SU-DHL-6 (cell line): ENCODE results near the gene TENM4.

Experiments used
- EZH2phosphoT487 ChIP-seq: fragments of 200-600 bp; sonication (generic), shearing (Covaris generic); conservative IDR thresholded peaks from 2 replicates; pipeline ENCODE4 v1.6.1; 2018; ENCODE audit warnings: mild to moderate bottlenecking, antibody characterized with exemption, low read length, moderate library complexity, mixed read lengths
- TF ChIP-seq, protein P1 (sequence below): fragments of 200-600 bp; sonication (generic); IDR thresholded peaks from one replicate; pipeline ENCODE4 v1.5.1; 2017; ENCODE audit warnings: antibody characterized with exemption, mild to moderate bottlenecking, low read length, moderate library complexity; ENCODE audit not compliant: insufficient read depth, poor library complexity, severe bottlenecking

- TF ChIP-seq, protein P1, sequence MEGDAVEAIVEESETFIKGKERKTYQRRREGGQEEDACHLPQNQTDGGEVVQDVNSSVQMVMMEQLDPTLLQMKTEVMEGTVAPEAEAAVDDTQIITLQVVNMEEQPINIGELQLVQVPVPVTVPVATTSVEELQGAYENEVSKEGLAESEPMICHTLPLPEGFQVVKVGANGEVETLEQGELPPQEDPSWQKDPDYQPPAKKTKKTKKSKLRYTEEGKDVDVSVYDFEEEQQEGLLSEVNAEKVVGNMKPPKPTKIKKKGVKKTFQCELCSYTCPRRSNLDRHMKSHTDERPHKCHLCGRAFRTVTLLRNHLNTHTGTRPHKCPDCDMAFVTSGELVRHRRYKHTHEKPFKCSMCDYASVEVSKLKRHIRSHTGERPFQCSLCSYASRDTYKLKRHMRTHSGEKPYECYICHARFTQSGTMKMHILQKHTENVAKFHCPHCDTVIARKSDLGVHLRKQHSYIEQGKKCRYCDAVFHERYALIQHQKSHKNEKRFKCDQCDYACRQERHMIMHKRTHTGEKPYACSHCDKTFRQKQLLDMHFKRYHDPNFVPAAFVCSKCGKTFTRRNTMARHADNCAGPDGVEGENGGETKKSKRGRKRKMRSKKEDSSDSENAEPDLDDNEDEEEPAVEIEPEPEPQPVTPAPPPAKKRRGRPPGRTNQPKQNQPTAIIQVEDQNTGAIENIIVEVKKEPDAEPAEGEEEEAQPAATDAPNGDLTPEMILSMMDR = no peak
- TF ChIP-seq EZH2phosphoT487 = no peak
Measured at GRCh38 chr11:79147011-79147410, 293.8 kb downstream of the TENM4 start.
